Thymus (tissue), 11 donors: ENCODE measurements around the gene ELN. TPM values are rescaled to one million over a fixed set of nuclear protein-coding genes. Genes with fewer than 3 reads are reported as not detected.

Experiments
- DNase-seq, 9 donors: peaks; one replicate each; pipeline ENCODE4 v3.0.0-alpha.2; 2013; ENCODE audit warnings: low spot score in 9 of 9, low read depth in 6 of 9, missing footprints in 1 of 9
- H3K27ac ChIP-seq, 2 donors: one replicate each; pipeline ENCODE4 v1.5.1; 2013; ENCODE audit warnings: control low read depth in 1 of 2, low read depth in 1 of 2, low read length in 1 of 2, mild to moderate bottlenecking in 1 of 2, moderate library complexity in 1 of 2
- H3K27me3 ChIP-seq, 2 donors: one replicate each; pipeline ENCODE4 v1.5.1; 2013; ENCODE audit warnings: low read length in 1 of 2; ENCODE audit not compliant: control insufficient read depth in 2 of 2, insufficient read depth in 1 of 2
- H3K36me3 ChIP-seq, 2 donors: one replicate each; pipeline ENCODE4 v1.5.1; 2013; ENCODE audit warnings: low read length in 1 of 2, mild to moderate bottlenecking in 1 of 2, moderate library complexity in 1 of 2; ENCODE audit not compliant: control insufficient read depth in 2 of 2, insufficient read depth in 2 of 2
- H3K4me1 ChIP-seq, 2 donors: one replicate each; pipeline ENCODE4 v1.5.1; 2013; ENCODE audit warnings: low read length in 2 of 2; ENCODE audit not compliant: control insufficient read depth in 2 of 2, insufficient read depth in 2 of 2
- H3K4me3 ChIP-seq, 2 donors: one replicate each; pipeline ENCODE4 v1.5.1; 2013; ENCODE audit warnings: low read length in 2 of 2, control low read depth in 1 of 2, mild to moderate bottlenecking in 1 of 2
- H3K9me3 ChIP-seq, 2 donors: one replicate each; pipeline ENCODE4 v1.5.1; 2013; ENCODE audit warnings: low read length in 1 of 2, mild to moderate bottlenecking in 1 of 2; ENCODE audit not compliant: control insufficient read depth in 2 of 2, insufficient read depth in 1 of 2
- WGBS: extraction: QIAGEN DNeasy Blood & Tissue Kit; methylation state at CpG from one replicate; pipeline ENCODE4 v1.1.7; 2013; 5-methylcytosine and 5-hydroxymethylcytosine counted together
- polyA plus RNA-seq: library from polyadenylated mRNA; stranded (reverse); fragments of 200-250 nt; gene quantifications from one replicate; pipeline ENCODE4 v1.2.3, GENCODE V29; 2013
- total RNA-seq: library from RNA; stranded (reverse); fragments of 120-200 nt; gene quantifications from one replicate; pipeline ENCODE4 v1.2.4, GENCODE V29; 2013
- donor health status: healthy.

Gene ELN
- total and polyA plus RNA-seq, 2 donors = 5.2 to 29.8 TPM

DNA sequence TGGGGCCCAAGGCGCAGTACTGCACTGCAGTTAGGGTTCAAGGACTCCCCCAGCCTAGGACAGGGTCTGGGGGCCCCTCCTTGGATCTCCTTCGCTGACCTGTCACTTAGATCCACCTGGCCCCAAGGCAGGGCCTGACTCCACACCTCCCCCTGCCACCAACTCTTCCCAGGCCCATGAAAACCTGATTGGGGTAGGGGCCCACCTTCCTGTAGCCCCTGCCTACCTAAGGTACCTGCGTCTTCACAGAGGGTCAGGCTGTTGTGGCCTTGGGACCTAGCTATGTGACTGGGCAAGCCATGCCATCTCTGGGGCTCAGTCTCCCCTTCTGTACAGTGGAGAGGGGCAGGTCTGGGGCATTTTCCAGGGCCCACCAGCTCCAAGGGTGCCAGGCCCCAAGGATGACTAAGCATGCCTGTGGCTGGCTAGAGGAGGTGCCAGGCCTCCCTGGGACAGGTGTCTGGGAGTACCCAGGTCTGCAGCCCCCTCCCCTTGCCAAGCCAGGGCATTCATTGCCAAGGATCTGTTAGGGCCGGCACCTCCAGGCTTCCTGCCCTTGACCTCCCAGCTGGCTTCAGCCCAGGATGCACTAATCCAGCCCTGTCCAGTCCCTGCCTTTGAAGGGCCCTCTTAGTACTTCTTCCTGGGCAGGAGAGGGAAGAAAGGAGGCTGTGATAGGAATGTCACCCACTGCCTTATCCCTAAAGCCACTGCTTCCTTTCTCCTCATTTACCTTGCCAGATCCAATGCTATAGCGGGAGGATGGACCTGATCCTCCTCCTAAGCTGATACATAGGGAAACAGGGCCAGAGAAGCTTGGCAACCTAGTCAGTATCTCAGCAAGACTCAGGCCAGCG lies 57.0 kb downstream of the ELN start:
- Histone ChIP-seq H3K27me3 (no peaks in the 10 kb centered on the region), H3K4me1 (peaks cover 7 to 19% of the 10 kb centered on the region in 2 donors), H3K9me3 (no peaks in the 10 kb centered on the region), H3K36me3 (peaks cover 0 to 4% of the 10 kb centered on the region in 2 donors), H3K27ac (no peak overlapping the region), H3K4me3 (peak overlapping the region in 1 of 2 donors; percentile 56)
- WGBS = 86% methylated on average over 6 of the region's 6 CpGs
- DNase-seq = no peak

DNA sequence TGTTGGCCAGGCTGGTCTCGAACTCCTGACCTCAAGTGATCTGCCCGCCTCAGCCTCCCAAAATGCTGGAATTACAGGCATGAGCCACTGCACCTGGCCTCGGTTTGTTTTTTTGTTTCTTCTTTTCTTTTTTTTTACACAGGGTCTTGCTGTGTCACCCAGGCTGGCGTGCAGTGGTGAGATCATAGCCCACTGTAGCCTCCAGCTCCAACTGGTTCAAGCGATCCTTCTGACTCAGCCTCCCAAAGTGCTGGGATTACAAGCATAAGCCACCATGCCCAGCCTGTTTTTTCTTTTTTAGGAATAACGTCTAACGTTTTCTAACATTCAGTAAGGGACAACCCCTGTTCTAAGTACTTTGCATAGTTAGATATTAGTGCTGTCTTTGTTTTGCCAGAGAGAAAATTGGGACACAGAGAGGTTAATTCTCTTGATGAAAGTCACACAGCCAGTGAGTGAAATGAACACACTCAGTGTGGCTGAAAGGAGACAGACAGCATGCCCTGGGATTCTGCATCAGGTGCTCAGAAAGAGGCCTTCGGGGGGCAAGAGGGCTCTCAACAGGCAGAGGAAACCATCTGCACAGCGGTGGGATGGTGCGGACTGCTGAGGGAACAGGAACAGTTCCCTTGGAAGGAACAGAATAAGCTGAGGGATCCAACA lies 59.9 kb downstream of the ELN start:
- H3K27ac ChIP-seq = no peak overlapping the region
- no peaks in the 10 kb centered on the region for H3K9me3 ChIP-seq
- H3K27me3 ChIP-seq = no peaks in the 10 kb centered on the region
- no peak overlapping the region for H3K4me3 ChIP-seq
- peaks cover 0 to 4% of the 10 kb centered on the region in 2 donors for H3K36me3 ChIP-seq
- DNase-seq = no peak
- 98% methylated on average over 10 of the region's 10 CpGs for WGBS
- peaks cover 7 to 19% of the 10 kb centered on the region in 2 donors for H3K4me1 ChIP-seq

DNA sequence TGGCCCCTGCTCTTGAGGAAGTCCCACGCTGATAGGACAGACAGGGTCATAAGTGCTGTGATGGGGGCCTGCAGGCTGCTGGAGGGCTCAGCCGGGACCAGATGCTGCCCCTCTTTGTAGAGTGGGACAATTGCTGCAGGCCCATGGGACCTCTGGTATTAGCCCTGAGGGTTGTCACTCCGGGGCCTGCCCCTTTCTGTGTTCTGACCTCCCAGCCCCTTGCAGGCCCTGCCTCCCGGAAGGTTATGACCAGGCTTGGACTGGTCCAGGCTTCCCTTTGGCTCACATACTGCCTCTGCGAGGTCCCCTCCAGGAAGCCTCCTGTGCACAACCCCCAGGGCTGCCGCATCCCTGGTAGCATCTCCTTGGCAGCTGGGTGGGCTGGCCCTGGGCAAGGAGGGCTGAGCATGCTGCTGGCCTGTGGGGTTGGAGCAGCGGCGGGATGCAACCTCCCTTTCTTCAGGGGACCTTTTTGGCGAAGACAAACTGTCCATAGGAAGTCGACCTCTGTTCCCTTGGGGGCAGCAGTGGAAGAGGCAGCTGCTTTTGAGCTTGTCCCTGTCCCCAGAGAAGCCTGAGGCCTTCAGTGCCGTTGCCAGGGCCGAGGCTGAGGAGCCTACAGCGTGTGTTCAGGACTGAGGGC lies 64.5 kb downstream of the ELN start:
- 80% methylated on average over 13 of the region's 13 CpGs for WGBS
- DNase-seq = no peak
- H3K9me3 ChIP-seq = peaks cover 0 to 4% of the 10 kb centered on the region in 2 donors
- no peaks in the 10 kb centered on the region for H3K27me3 ChIP-seq
- H3K4me1 ChIP-seq = peaks cover 7 to 27% of the 10 kb centered on the region in 2 donors
- H3K27ac ChIP-seq = no peak overlapping the region
- no peak overlapping the region for H3K4me3 ChIP-seq
- H3K36me3 ChIP-seq = peaks cover 4 to 7% of the 10 kb centered on the region in 2 donors

DNA sequence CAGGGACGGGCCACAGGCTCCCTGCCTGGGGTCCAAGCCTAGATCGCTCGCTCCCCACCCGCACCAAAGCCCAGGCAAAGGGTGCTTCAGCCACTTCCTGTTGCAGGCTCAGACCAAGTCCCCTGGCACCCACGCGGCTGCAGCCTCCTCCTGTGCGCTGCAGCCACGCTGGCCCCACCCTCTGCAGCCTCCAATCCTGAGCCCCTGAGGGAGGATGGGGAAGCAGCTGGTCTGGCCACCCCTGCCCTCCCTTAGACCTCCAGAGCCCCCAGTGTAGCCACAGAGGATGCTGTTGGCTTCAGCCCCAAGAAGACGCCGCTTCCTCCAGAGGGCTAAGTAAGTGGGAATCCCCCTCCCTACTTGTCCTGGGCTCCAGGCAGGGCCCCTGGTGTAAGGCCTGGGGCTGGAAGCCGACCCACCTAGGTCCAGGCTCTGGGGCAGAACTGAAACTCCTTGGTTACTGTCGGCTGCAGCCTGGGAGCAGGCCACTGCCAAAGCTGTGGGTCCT lies 65.0 kb downstream of the ELN start:
- Histone ChIP-seq H3K36me3 (peaks cover 4 to 11% of the 10 kb centered on the region in 2 donors), H3K4me1 (peaks cover 7 to 27% of the 10 kb centered on the region in 2 donors), H3K27ac (no peak overlapping the region), H3K4me3 (no peak overlapping the region), H3K27me3 (no peaks in the 10 kb centered on the region), H3K9me3 (peaks cover 0 to 4% of the 10 kb centered on the region in 2 donors)
- DNase-seq = peak in 1 of 9 donors; percentile 17
- 55% methylated on average over 12 of the region's 12 CpGs for whole genome bisulfite sequencing

DNA sequence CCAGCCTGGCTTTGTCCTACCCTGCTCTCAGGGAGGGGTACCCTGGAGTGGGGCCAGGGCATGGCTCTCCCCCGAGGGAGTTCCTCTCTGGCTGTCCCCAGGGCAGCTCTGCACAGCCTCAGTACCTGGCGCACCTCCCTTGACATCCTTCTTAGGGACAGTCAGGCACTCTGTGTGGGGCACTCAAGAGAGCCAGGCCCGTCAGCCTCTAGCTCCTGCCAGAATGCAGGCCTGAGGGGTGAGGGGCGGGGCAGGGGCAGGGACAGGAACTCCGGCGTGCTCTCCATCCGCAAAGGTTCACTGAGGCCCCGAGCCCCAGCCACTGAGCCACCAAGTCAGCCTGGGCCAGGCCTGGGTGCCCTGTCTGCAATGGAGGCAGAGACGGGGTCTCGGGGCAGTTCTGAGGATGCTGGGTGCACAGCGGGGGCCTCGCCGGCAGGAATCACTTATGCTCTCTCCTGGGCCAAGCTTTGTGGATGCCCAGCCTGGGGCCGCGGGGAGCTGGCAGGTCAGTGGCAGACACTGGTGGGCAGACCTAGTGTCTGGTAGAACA lies 65.8 kb downstream of the ELN start:
- H3K27ac ChIP-seq = peak overlapping the region; percentile 55 to 81
- H3K4me1 ChIP-seq = peaks cover 7 to 27% of the 10 kb centered on the region in 2 donors
- no peak for DNase-seq
- peaks cover 4 to 10% of the 10 kb centered on the region in 2 donors for H3K36me3 ChIP-seq
- 41% methylated on average over 15 of the region's 15 CpGs for WGBS
- peak overlapping the region; percentile 45 to 55 for H3K4me3 ChIP-seq
- H3K27me3 ChIP-seq = no peaks in the 10 kb centered on the region
- H3K9me3 ChIP-seq = peaks cover 0 to 4% of the 10 kb centered on the region in 2 donors

DNA sequence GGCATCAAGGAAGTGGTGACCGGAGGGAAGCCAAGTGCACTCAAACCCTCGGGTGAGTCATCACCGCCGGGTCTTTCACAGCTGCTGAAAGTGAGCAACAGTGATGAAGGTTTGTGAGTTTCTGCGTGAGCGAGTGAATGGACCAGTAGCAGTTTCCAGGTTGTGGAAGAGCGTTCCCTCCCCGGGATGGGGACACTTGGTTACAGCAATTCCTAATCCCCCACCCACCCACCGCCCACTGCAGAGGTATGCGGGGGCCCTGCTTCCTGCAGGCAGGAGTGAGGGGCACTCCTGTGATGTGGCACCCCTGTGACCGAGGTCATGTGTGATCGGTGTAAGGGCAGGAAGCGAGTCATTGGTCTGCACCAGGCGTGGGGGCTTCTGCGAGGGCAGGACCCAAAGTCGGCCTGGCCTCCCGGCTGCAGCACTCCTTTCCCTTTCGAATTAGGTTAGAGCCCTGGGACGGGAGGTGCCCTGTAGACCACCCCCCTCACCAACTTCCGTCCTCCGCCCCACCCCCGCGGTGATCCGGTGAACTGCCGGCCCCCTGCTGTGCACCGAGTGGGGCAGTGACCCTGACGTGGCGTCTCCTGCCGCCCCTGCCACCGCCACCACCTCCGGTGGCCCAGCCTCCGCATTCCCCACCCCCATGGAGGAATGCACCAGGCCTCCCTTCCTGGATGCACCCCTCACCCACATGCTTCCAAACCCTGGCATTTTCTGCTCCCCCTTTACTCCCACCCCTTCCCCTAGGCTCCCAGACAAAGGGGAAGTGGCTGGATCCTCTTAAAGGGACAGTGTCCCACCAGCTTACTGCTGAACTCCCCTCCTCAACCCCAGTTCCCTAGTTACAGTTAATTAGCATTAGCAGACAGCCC lies 66.5 kb downstream of the ELN start:
- Histone ChIP-seq H3K4me3 (peak overlapping the region; percentile 45 to 55), H3K27ac (peak overlapping the region; percentile 55 to 81), H3K36me3 (peaks cover 4 to 10% of the 10 kb centered on the region in 2 donors), H3K9me3 (peaks cover 0 to 4% of the 10 kb centered on the region in 2 donors), H3K27me3 (no peaks in the 10 kb centered on the region), H3K4me1 (peaks cover 7 to 27% of the 10 kb centered on the region in 2 donors)
- 5% methylated on average over 32 of the region's 32 CpGs for WGBS
- peak in 7 of 9 donors; percentile 8 to 59 (median 31) for DNase-seq

DNA sequence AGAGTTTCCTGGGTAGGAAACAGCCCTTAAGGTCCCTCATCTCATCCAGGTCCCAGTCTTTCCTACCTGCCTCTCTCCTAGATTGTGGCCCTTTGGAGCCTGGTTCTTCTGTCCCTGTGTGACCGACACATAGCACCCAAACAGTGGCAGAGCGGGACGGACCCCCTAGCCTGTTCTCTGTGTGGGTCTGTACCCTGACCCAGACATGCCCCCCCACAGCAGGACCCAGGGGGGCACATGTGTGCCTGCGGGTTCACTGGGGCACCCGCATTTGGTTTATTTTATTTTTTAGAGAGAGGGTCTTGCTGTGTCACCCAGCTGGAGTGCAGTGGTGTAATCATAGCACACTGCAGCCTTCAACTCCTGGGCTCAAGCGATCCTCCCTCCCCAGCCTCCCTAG lies 67.2 kb downstream of the ELN start:
- Histone ChIP-seq H3K4me3 (no peak overlapping the region), H3K4me1 (peaks cover 7 to 27% of the 10 kb centered on the region in 2 donors), H3K36me3 (peaks cover 4 to 10% of the 10 kb centered on the region in 2 donors), H3K9me3 (peaks cover 0 to 4% of the 10 kb centered on the region in 2 donors), H3K27me3 (no peaks in the 10 kb centered on the region), H3K27ac (peak overlapping the region in 1 of 2 donors; percentile 30)
- no peak for DNase-seq
- WGBS = over 99% methylated on average over 6 of the region's 6 CpGs
